GM18868 (cell line): ENCODE results near the gene DAW1.

Experiments
- ATAC-seq: cut with Tn5 transposase; IDR thresholded peaks from one replicate; pipeline ENCODE4 v1.9.1; 2021; ENCODE audit warnings: mild to moderate bottlenecking, moderate library complexity; ENCODE audit not compliant: unreplicated experiment

The DAW1 gene

DNA sequence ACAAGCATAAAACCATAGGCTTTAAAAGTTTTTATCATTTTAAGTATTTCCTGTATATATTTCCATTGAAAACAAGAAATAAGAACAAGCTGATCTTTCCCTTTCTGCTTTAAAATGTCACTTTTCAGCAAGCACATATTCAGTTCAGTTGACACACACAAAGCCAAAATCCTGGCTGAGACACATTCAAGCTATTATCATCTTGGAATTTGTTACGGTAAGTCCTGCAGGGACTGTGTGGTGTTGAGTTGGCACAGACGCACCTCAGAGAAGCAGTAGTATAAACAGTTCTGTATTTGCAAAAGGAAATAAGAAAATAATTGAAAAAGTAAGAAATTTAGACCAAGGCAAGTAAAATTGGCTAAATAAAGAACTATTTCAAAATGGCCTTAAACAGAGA is 10.4 kb upstream of the DAW1 start:
- ATAC-seq, result no peak

DNA sequence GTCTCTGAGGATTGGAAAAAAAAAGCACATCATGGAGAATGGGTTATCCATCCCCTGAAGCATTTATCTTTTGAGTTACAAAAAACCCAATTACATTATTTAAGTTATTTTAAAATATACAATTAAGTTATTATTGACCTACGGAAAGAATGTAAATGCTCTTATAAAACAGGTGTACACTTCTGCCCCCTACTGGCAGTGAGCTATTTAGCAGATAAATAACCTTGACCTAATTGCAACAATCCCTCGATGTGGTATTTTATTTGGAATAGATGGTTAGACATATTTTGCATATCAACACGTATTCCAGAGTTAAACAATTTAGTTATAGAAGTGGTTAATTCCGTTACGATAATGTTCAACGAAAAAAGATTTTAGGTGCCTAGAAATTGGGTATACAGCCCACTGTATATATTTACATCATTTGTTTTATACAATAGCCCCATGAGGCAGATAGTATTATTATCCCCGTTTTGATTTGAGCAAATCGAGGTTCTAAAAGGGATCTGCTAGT is 9.1 kb upstream of the DAW1 start:
- no peak for ATAC-seq

DNA sequence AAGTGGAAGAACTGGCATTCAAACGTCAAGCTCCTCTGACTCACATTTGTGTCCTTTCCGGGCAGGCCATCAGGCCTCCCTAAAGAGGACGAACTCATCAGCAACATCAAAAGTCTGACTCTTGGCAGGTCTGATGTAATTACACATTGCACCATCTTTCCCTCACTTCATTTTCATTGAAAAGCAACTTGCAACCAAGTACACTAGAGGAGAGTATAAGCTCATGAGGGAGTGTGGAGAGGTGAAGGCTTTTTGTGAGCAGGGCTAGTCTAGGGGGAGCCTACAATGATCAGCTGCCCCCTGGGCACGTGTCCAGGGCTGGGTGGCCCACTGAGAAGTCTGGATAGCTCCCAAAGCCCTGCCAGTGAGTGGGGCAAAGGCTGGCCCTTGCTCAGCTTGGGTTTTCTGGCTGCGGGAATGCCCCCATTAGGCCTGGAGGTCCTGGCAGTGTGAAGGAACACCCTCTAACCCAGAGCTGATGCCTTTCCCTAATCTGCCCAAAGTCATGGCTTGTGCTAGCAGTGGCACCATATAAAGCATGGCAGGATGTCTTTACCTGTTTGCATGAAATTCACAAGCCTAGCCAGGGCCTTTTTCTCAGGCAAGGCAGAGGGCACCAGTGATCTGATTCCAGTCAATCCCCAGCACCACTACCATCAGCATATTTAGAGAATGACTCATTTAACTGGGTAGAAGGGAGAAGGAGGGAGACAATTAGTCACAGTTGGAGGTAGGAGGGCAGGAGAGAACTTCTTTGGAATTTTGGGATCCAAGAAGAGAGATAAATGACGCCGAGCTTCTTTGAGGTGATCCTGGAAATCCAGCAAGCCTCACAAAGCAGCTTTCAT is 8.5 kb upstream of the DAW1 start:
- ATAC-seq, result no peak

DNA sequence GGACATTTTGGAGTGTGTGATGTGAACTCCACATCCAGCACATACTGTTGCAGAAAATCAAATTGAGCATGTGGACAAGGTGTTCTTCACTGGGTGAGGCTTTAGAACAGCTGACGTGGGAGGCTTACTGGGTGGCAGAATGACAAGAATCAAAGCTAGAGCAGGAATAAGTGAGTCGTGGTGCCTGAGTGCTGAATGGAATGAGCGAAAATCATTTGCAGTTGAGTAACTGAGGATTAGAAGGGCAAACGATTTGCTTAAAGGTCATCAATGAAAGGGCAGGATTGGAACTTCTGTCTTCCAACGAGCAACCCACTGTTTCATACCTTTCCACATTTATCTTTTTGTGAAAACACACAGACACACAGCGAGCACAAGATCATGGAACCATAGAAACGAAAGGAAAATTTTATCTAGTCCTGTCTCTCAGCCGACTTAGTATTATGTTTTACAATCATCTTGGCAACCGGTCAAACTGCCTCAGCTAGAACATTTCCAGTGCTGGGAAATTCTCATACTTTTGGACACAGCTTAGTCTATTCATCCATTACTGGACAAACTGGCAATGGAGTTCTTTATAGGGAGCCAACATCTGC is 7.2 kb upstream of the DAW1 start:
- ATAC-seq, result no peak

DNA sequence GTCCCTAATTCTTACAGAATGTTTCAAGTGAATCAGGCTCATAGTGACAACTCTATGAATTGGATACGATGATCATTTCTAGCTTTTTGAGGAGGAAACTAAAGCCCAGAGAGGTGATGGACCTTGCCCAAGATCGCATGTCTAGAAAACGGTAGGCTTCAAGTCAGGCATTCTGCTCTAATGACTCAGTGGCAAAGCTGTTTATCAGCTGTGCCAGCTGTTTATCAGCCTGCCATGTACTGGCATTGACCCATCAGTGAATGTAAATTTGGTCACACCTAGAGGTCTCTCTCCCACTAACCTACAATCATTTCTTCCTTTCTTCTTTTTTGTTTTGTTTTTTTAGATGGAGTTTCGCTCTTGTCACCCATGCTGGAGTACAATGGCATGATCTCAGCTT is 6.1 kb upstream of the DAW1 start:
- no peak for ATAC-seq

- ATAC-seq, result no peak
These were observed 4.0 kb upstream of the DAW1 start for GRCh38 chr2:227867386-227867785.

DNA sequence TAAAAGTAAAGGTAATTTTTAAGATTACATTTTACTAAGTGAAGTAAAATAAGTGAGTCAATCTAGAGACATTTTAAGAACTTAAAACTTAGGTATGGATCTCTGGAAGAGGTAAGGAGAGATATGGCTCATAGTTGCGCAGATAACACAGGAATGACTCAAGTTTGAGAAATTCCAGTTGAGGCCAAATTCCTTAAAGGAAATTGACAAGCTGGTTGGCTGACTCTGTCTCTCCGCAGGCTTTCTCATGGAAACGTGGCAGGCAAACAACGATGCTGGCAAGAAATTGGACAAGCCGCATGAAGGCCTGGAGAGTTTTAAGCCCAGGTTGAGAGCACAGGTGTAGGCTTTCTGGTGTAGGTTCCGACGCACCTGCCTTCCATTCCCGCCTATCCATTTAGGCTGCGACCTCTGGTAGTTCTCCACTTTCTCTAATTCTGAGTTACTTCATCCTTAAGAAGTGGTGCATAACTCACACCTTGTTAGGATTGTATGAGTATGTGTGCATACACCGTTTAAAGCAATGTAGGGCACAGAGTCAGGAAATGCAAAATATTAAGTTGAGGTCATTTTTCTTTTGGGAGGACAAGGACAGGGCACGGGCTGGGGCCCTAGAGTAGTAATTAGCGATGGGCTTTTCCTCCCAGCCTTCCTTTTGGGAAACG is 589 bp upstream of the DAW1 start:
- ATAC-seq, result no peak

- ATAC-seq, result no peak
These were observed 1.2 kb downstream of the DAW1 start for GRCh38 chr2:227872676-227873075.

DNA sequence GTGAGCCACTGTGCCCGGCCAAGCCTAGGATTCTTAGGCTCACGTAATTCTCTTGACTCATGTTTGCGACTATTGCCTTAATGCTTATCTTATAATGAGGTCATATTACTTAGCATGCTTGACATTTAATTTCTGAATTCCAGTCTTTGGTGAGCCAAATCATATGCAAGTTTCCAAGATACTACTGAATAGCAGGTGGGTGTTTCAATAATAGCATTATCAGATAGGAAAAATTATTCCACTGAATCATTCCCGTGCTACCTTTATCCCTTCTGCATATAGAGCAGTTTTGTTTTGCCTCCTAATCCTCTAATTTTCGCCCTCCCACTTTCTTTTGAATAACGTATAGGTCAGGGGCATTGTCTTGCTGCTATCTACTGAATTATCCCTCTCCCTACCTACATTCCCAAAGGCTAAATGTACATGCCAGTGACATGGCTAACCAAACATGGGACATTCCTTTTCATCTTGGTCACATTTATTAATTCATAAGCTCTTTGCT is 4.9 kb downstream of the DAW1 start:
- ATAC-seq, result no peak

GRCh38 chr2:227877421-227878310 is 6.2 kb downstream of the DAW1 start:
- no peak for ATAC-seq

DNA sequence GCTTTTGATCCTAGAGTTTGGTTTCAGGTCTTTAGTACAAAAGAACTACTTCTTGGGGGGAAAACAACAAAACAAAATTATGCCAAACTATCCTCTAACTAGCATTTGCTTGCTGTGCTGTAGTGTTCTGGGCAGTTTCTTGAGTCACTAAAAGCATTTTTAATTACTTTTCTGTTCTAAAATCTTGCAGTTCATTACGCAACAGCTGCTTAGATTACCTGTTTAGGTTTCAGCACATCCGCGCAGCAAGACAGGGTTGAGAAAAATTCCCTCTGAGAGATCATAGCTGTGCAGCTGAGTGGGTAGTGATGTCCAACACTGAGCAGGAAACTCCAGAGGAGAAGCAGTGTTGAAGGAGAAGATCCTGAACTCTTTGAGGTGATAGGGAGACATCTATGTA is 9.0 kb downstream of the DAW1 start:
- no peak for ATAC-seq

- ATAC-seq, result no peak
These were observed 10.6 kb downstream of the DAW1 start for GRCh38 chr2:227881866-227882517.

- ATAC-seq, result peak; percentile 97
These were observed 13.1 kb downstream of the DAW1 start for GRCh38 chr2:227884511-227884947.

GRCh38 chr2:227886149-227886548 is 14.7 kb downstream of the DAW1 start:
- ATAC-seq, result no peak

DNA sequence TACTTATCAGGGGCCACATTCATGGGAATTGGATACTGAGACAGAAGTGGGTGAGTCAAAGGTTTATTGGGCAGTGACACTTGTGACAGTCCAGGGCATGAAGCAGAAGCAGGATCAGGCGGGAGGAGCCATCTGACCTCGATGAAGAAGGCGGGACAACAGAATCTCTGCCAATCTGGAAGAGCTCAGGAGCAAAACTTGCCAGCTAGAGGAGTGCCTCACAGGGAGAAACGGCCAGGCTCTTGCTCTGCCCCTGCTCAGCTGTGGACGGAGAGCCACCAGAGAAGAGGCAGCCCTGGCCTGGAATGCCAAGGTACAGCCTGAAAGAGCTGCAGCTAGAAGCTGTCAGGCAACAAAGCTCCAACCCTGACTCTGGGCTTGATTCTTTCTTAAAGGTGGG is 16.9 kb downstream of the DAW1 start:
- ATAC-seq, result no peak

GRCh38 chr2:227889336-227889735 is 17.9 kb downstream of the DAW1 start:
- no peak for ATAC-seq

GRCh38 chr2:227890495-227891079 is 19.2 kb downstream of the DAW1 start:
- peak; percentile 82 for ATAC-seq

- no peak for ATAC-seq
These were observed 20.2 kb downstream of the DAW1 start for GRCh38 chr2:227891673-227892072.

GRCh38 chr2:227903381-227903780 is 31.9 kb downstream of the DAW1 start:
- no peak for ATAC-seq

GRCh38 chr2:227906991-227907390 is 35.6 kb downstream of the DAW1 start:
- no peak for ATAC-seq
